NCI-H2081 (cell line): ENCODE measurements around the gene FHOD3.

Experiments
- DNase-seq, 2 experiments: peaks; one replicate each; lab custom pipeline; 2025; lab: John Stamatoyannopoulos, UW

Gene FHOD3

GRCh38 chr18:36296650-36297416, 680 bp upstream of the FHOD3 start:
- peak; percentile 64 to 68 for DNase-seq

DNA sequence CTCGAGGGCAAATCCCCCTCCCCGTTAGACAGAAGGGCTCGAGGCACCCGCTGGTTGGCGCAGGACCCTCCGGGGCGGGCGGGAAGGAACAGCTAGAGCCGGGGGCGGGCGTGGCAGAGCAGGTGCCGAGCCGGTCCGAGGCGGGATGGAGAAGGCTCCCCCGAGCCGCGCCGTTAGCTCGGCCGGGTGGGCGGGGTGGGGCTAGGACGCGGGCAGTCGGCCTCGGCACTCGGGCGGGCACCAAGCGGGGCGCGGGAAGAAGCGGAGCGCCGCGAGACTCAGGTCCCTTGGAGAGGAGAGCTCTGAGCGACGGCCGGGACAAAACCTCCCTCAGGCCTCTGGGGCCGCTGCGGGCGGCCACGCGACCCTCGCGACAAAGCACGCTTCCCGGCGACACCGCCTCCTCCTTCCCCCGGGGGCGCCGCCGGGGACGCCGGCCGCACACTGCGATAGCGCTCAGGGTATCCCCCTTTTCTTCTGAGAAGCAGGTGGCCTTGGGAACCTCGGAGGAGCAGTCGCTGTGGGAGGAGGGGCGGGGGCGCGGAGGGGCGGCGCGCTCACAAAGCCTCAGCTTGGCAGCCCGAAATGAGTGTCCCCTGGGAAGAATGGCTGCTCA, 721 bp downstream of the FHOD3 start:
- peak in 1 of 2 experiments; percentile 7 for DNase-seq

DNA sequence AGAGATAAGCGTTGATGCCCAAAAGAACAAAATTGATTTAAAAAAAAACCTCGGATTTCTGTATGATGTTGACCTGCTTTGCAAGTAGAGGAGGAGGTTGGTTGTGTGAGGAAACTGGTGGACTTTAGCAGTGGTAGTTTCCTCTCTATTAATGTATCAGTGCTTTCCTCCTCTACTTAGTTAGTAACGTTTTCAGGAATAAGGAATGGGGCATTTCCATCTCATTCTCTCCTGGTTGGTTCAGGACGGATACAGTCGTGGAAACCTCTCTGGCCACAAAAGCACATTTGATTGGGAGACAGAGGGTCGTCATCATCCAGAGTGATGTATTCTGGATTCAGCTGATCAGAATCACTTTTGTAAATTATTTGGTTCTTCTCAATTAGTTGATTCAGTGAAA, 1.5 kb downstream of the FHOD3 start:
- no peak for DNase-seq

GRCh38 chr18:36300211-36300610, 2.7 kb downstream of the FHOD3 start:
- no peak for DNase-seq

GRCh38 chr18:36301884-36302283, 4.4 kb downstream of the FHOD3 start:
- DNase-seq = no peak

- no peak for DNase-seq
These were observed 5.2 kb downstream of the FHOD3 start for GRCh38 chr18:36302676-36303075.

DNA sequence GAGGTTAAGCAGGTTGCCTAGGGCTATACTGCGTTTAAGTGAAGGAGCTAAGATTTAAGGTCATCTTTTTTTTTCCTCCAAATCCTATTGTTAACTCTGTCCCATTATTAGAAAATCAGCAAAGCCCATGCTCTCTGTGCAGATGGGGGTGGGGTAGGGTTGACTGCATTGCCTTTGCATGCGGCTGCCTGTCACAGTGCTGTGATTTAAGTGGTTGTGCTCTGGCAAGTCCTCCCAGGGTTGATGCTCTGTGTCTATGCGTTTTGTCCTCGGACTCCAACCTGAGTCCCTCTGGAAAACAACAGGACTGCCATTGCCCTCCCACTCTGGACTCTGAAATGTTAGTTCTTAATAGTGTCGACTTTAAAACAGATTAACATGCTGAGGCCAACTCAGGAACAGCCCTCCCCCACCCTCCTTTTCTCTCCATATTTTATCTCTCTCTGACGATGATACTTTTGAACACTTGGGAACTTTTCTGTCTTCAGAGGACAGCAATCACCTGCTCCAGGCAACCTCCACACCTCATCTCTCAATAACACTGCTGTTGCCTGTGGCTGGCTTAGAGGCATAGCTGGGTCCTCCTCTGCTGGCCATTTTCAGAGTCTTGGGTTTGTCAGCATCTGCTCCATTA, 5.8 kb downstream of the FHOD3 start:
- no peak for DNase-seq

DNA sequence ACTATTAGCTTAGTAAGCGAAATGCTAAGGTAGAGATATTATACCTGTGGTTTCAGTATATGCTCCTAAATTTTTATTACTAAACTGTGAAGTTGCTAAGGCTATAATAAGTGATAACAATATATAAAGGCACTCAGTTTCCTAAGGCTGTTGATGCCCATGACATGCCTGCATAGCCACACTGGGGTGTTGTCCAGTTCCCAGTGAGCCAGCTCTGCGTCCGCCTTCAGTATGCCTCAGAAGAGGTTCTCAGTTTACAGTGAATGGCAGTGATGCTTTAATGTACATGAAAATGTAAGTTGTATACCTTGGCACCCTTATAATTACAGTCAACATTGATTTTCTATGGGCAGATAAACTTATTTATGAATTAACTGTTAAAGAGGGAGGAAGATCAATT, 7.2 kb downstream of the FHOD3 start:
- DNase-seq = no peak

GRCh38 chr18:36305375-36305774, 7.9 kb downstream of the FHOD3 start:
- DNase-seq = no peak

- no peak for DNase-seq
These were observed 10.0 kb downstream of the FHOD3 start for GRCh38 chr18:36307513-36307912.

DNA sequence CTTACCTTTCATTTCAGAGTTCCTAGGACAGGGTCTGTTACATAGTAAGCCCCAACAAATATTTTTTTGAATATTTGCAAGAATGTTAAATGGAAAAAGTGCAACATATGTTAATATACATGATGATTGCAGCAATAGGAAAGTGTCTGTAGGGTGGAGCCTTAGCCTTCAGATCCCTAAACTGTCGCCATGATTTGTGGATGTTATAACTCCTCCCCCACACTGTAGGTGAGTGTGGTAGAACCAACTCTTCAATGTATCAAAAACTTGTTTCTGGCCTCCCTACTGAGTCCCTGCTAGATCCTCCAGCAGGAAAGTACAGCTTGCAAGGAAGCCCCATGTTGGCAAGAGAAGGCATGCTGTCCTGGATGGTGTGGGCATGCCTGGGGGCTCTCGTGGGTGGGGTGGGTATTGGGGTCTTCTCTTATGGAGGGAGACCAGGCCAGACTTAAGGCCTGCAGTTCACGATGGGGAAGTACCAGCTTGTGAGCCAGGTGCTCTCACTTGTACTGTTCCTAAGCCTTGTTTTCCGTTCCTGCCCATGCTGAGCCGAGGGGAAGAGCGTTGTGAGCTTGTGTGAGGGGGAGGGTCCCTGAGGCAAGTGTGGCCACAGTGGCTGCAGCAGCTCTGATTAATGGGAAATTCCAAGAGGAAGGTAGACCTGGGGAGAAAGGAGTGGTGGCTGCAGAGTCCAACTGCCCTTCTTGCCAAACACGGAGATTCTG, 11.4 kb downstream of the FHOD3 start:
- no peak for DNase-seq

- no peak for DNase-seq
These were observed 12.2 kb downstream of the FHOD3 start for GRCh38 chr18:36309436-36310391.

DNA sequence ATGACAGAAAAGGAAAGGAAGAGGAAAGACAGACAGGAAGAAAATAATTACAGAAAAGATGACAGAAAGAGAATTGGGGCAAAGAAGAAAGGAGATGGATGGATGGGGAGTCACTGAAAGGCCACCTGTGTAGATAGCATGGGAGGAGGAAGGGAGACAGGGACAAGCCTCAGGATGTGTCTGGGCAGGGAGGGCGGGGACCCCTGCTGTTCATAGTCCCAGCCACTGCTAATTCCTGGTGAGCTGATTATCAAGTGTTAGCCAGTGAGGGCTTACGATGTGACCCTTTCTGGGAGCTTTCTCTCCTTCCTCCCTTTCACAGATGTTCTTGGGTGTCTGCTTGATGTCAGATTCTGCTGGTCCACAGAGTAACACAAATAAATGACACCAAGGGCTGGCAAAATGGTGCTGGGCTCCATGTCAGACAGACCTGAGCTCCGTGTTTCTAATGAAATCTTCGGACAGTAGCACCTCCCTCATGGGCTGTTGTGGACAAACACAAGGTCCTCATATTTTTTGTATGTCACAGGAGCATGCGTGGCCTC, 13.6 kb downstream of the FHOD3 start:
- DNase-seq = no peak

- DNase-seq = no peak
These were observed 15.4 kb downstream of the FHOD3 start for GRCh38 chr18:36312806-36313395.

DNA sequence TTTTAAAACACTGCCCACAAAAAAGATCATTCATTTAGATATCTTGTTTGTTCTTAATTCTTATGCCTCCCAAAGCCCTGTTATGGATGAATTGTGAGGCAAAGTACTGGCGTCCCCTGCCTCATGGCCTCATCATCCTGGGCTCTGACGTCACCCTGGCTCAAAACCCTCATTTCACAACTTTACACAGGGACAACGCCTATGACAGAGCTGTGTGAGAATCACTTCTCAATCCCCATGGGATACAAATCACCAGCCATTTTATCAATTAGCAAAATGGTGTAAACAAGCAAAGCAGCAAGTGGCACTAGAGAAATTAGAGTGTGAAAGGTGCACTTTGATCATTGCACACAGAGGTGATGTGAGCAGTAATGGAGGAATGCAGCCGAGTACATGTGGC, 16.6 kb downstream of the FHOD3 start:
- no peak for DNase-seq

DNA sequence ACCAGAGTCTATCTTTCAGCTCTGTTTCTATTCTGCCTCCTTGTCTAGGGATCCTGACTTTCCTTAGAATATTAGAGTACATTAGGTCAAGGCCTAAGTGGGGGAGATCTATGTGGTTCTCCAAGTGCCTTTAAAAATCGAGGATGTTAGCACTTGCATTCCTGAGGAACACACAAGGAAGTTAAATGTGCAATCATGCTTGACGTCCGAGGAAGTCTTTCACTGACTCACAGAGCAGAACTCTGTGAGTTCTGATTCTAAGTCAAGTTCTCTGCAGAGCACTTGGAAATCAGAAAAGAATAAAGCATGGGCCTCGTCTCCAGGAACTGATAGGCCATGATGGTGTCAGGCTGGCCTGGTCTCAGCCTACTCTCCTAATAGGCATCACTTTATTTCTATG, 17.2 kb downstream of the FHOD3 start:
- DNase-seq = no peak

DNA sequence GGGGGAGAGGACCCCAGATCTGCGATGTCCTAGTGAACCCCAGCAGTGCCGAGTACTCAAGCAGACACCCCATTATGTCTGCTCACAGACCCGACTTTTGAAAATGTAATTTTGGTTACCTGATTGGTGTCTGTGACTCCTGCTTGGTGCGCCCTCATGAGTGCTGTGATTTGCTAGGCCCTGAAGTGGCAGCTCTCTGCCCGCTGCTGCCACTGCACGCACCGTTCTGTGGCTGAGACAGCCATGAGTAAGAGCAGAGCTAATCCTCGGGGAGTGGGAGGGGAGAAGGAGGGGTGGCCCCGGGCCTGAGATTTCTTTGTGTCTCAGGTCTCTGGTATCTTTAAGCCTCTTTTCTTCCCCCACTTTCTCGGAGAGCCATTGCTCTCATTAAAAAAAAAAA, 18.2 kb downstream of the FHOD3 start:
- no peak for DNase-seq

- no peak for DNase-seq
These were observed 18.7 kb downstream of the FHOD3 start for GRCh38 chr18:36316246-36316645.

DNA sequence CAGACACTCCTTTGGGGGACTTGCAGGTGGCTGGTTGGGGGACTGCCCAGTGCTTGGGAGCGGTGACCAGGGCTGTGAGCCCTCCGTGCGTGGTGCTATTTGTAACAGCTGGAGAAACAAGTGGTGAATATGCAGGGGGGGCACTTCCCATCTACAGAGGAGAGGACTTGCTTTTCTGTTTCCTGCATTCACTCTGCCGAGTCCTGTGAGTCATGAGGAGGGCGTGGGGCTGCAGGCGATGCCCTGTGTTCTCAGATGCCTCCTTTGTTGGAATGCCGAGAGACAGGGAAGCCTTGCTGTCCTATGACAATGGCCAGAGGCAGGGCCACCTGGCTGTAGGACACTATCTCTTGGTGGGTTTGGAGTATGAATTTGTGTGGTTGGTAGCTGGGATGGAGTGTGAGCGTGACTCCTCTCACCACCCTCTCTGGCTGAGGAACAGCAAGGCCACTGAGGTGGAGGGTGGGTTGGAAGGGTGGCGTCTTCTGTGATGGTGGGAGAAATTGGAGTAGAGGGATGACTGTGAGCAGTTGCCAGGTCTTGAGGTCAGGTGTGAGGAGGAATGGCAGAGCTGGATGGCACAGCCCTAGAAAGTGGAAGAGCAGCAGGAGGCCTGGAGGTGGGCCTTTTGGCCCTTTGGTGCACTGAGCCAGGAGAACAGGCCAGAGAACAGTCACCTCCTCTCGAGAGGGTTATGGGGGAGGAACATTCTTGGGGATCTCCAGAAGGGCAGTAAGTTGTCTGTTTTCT, 24.3 kb downstream of the FHOD3 start:
- DNase-seq = no peak

GRCh38 chr18:36322408-36322728, 24.9 kb downstream of the FHOD3 start:
- DNase-seq = no peak
